GM21619 (cell line): ENCODE measurements around the gene PFKL.

Source experiments
- ATAC-seq: cut with Tn5 transposase; IDR thresholded peaks from one replicate; pipeline ENCODE4 v1.9.1; 2021; ENCODE audit not compliant: unreplicated experiment

PFKL gene

GRCh38 chr21:44299458-44300261 is at the start of gene PFKL:
PFKL (plus strand) TSS chr21:44300053; CDS start chr21:44300106, 53 bp downstream.
- peak; percentile 54 for ATAC-seq

GRCh38 chr21:44253832-44254710 is 45.8 kb upstream of the PFKL start:
- ATAC-seq: no peak

GRCh38 chr21:44255511-44255981 is 44.3 kb upstream of the PFKL start:
- no peak for ATAC-seq

- no peak for ATAC-seq
These were observed 41.7 kb upstream of the PFKL start for GRCh38 chr21:44258056-44258725.

- ATAC-seq: no peak
These were observed 40.7 kb upstream of the PFKL start for GRCh38 chr21:44259082-44259705.

- no peak for ATAC-seq
These were observed 39.8 kb upstream of the PFKL start for GRCh38 chr21:44260066-44260465.

- ATAC-seq: no peak
These were observed 38.8 kb upstream of the PFKL start for GRCh38 chr21:44260791-44261631.

GRCh38 chr21:44261675-44262295 is 38.1 kb upstream of the PFKL start, which contains the start of gene DNMT3L:
DNMT3L (minus strand) TSS chr21:44261897; CDS start chr21:44261259, 638 bp downstream.
- ATAC-seq: no peak

GRCh38 chr21:44262338-44263056 is 37.4 kb upstream of the PFKL start:
- ATAC-seq: no peak

GRCh38 chr21:44263221-44263760 is 36.6 kb upstream of the PFKL start:
- no peak for ATAC-seq

GRCh38 chr21:44263768-44264167 is 36.1 kb upstream of the PFKL start:
- no peak for ATAC-seq

GRCh38 chr21:44265734-44266270 is 34.1 kb upstream of the PFKL start:
- ATAC-seq: no peak

- ATAC-seq: no peak
These were observed 32.2 kb upstream of the PFKL start for GRCh38 chr21:44267655-44268142.

GRCh38 chr21:44269090-44269489 is 30.8 kb upstream of the PFKL start:
- ATAC-seq: no peak

GRCh38 chr21:44271558-44272283 is 28.1 kb upstream of the PFKL start:
- ATAC-seq: no peak

GRCh38 chr21:44272284-44272858 is 27.5 kb upstream of the PFKL start:
- no peak for ATAC-seq

- no peak for ATAC-seq
These were observed 26.8 kb upstream of the PFKL start for GRCh38 chr21:44273046-44273445.
